H1 (cell line): Measurements from ENCODE around the gene MYO1D. TPM values are rescaled to one million over a fixed set of nuclear protein-coding genes. Genes with fewer than 3 reads are reported as not detected.

Experiments
- CTCF ChIA-PET: fragments of 300-600 bp; sonication (Branson Sonifier 250); formaldehyde crosslinking; loops from one replicate; lab custom pipeline; 2021; ENCODE audit not compliant: partially characterized antibody; lab: Charles Lee
- POLR2A ChIA-PET: fragments of 300-600 bp; sonication (Branson Sonifier 250); formaldehyde crosslinking; loops from one replicate; lab custom pipeline; 2021; ENCODE audit warnings: inconsistent platforms; ENCODE audit not compliant: partially characterized antibody; lab: Charles Lee
- DNase-seq, 2 experiments: peaks; one replicate each; pipeline versions ENCODE4 v3.0.0 to v3.0.0-alpha.2; 2010 to 2022; ENCODE audit warnings: low spot score in 2 of 2, low read depth in 1 of 2, mixed read lengths in 1 of 2
- FAIRE-seq: peaks from 2 replicates; lab custom pipeline; 2011; peaks lifted over from hg19 to GRCh38; lab: Jason Lieb, UNC
- H2AFZ ChIP-seq: 2 replicates; pipeline ENCODE4 v1.8.1; 2012; ENCODE audit warnings: low read length, inconsistent platforms
- H2AK5ac ChIP-seq: 2 replicates; pipeline ENCODE4 v1.6.1; 2013; ENCODE audit warnings: low read depth, low read length
- H2BK120ac ChIP-seq: replicated peaks from 2 replicates; pipeline ENCODE3; 2013; ENCODE audit warnings: low read depth, low read length, inconsistent platforms
- H2BK12ac ChIP-seq: 2 replicates; pipeline ENCODE4 v1.6.1; 2013; ENCODE audit warnings: low read depth, low read length
- H2BK15ac ChIP-seq: 2 replicates; pipeline ENCODE4 v1.6.1; 2013; ENCODE audit warnings: low read length
- H2BK20ac ChIP-seq: 2 replicates; pipeline ENCODE4 v1.6.1; 2013; ENCODE audit warnings: low read length
- H2BK5ac ChIP-seq: 2 replicates; pipeline ENCODE4 v1.6.1; 2013; ENCODE audit warnings: low read depth, low read length
- H3K14ac ChIP-seq: 2 replicates; pipeline ENCODE4 v1.6.1; 2013; ENCODE audit warnings: inconsistent platforms; ENCODE audit not compliant: insufficient read length
- H3K18ac ChIP-seq: 2 replicates; pipeline ENCODE4 v1.6.1; 2013; ENCODE audit warnings: low read length; ENCODE audit errors: extremely low read depth
- H3K23ac ChIP-seq: 2 replicates; pipeline ENCODE4 v1.6.1; 2013; ENCODE audit warnings: inconsistent platforms; ENCODE audit not compliant: insufficient read length
- H3K23me2 ChIP-seq: 2 replicates; pipeline ENCODE4 v1.6.1; 2013; ENCODE audit warnings: low read depth, low read length
- H3K27ac ChIP-seq: 2 replicates; pipeline ENCODE4 v1.6.1; 2011; ENCODE audit warnings: low read depth, low read length, inconsistent platforms
- H3K27me3 ChIP-seq, 4 experiments: replicated peaks in 1 of 4; 1 replicate in 1 of 4; 2 replicates in 3 of 4; pipeline versions ENCODE4 v1.6.1 to v1.8.1; 2011 to 2013; ENCODE audit warnings: low read length in 3 of 4, mild to moderate bottlenecking in 3 of 4, inconsistent platforms in 2 of 4, mixed read lengths in 2 of 4, moderate library complexity in 1 of 4; ENCODE audit not compliant: control insufficient read depth in 3 of 4, insufficient read depth in 3 of 4; ENCODE audit errors: extremely low read depth in 1 of 4
- H3K36me3 ChIP-seq, 4 experiments: 2 replicates each; pipeline versions ENCODE4 v1.6.1 to v1.8.1; 2011 to 2013; ENCODE audit warnings: mild to moderate bottlenecking in 4 of 4, low read length in 3 of 4, moderate library complexity in 2 of 4, control low read depth in 1 of 4, inconsistent platforms in 1 of 4; ENCODE audit not compliant: insufficient read depth in 4 of 4, control insufficient read depth in 2 of 4
- H3K4ac ChIP-seq: replicated peaks from 2 replicates; pipeline ENCODE3; 2013; ENCODE audit warnings: low read length, low read depth, mixed read lengths, inconsistent platforms; ENCODE audit not compliant: insufficient read length
- H3K4me1 ChIP-seq, 4 experiments: replicated peaks in 1 of 4; 1 replicate in 1 of 4; 2 replicates in 3 of 4; pipeline versions ENCODE4 v1.6.1 to v1.8.1; 2011 to 2013; ENCODE audit warnings: low read length in 3 of 4, inconsistent platforms in 2 of 4, mixed read lengths in 1 of 4; ENCODE audit not compliant: insufficient read depth in 4 of 4, control insufficient read depth in 3 of 4
- H3K4me2 ChIP-seq, 2 experiments: 2 replicates each; pipeline versions ENCODE4 v1.6.1 to v1.8.1; 2011 to 2013; ENCODE audit warnings: low read depth in 2 of 2, low read length in 2 of 2, control low read depth in 1 of 2, inconsistent platforms in 1 of 2, mild to moderate bottlenecking in 1 of 2; ENCODE audit not compliant: insufficient read depth in 1 of 2
- H3K4me3 ChIP-seq, 4 experiments: fragments of 200-600, 300-600 bp in 1 of 4; sonication (generic), shearing (Covaris generic), sonication (Bioruptor Twin) in 1 of 4; 2 replicates each; pipeline versions ENCODE4 v1.5.1 to v1.8.1; 2011 to 2016; ENCODE audit warnings: low read length in 4 of 4, low read depth in 3 of 4, control low read depth in 2 of 4, inconsistent platforms in 2 of 4, mild to moderate bottlenecking in 2 of 4, mixed read lengths in 1 of 4, moderate library complexity in 1 of 4; ENCODE audit not compliant: insufficient read depth in 2 of 4; ENCODE audit errors: extremely low read depth in 1 of 4
- H3K56ac ChIP-seq: replicated peaks from 2 replicates; pipeline ENCODE3; 2013; ENCODE audit warnings: low read depth, mild to moderate bottlenecking, mixed read lengths, low read length, inconsistent platforms; ENCODE audit not compliant: insufficient read length
- H3K79me1 ChIP-seq: 2 replicates; pipeline ENCODE4 v1.6.1; 2013; ENCODE audit warnings: low read depth, low read length, control low read depth
- H3K79me2 ChIP-seq, 2 experiments: 2 replicates each; pipeline versions ENCODE4 v1.6.1 to v1.8.1; 2012 to 2013; ENCODE audit warnings: low read length in 2 of 2, mild to moderate bottlenecking in 2 of 2, inconsistent platforms in 1 of 2; ENCODE audit not compliant: insufficient read depth in 2 of 2, control insufficient read depth in 1 of 2
- H3K9ac ChIP-seq, 4 experiments: replicated peaks in 1 of 4; 1 replicate in 1 of 4; 2 replicates in 3 of 4; pipeline versions ENCODE4 v1.6.1 to v1.8.1; 2011 to 2013; ENCODE audit warnings: low read depth in 3 of 4, low read length in 3 of 4, control low read depth in 2 of 4, mild to moderate bottlenecking in 2 of 4, moderate library complexity in 2 of 4, inconsistent platforms in 1 of 4; ENCODE audit errors: extremely low read depth in 1 of 4
- H3K9me3 ChIP-seq, 2 experiments: 2 replicates each; pipeline versions ENCODE4 v1.6.1 to v1.8.1; 2012 to 2013; ENCODE audit warnings: mild to moderate bottlenecking in 2 of 2, moderate library complexity in 2 of 2, control low read depth in 1 of 2, inconsistent platforms in 1 of 2, low read depth in 1 of 2, low read length in 1 of 2, mixed read lengths in 1 of 2; ENCODE audit not compliant: insufficient read depth in 2 of 2
- H4K20me1 ChIP-seq, 2 experiments: replicated peaks in 1 of 2; 2 replicates each; pipeline versions ENCODE3 to v1.8.1; 2011 to 2013; ENCODE audit warnings: inconsistent platforms in 2 of 2, low read length in 2 of 2, mild to moderate bottlenecking in 1 of 2; ENCODE audit not compliant: insufficient read depth in 2 of 2, control insufficient read depth in 1 of 2
- H4K5ac ChIP-seq: 2 replicates; pipeline ENCODE4 v1.6.1; 2013; ENCODE audit warnings: low read length, low read depth, mixed read lengths, inconsistent platforms; ENCODE audit not compliant: insufficient read length
- H4K8ac ChIP-seq: 2 replicates; pipeline ENCODE4 v1.8.0; 2013; ENCODE audit warnings: mild to moderate bottlenecking, moderate library complexity, low read length, inconsistent platforms; ENCODE audit not compliant: insufficient read depth; ENCODE audit errors: extremely low read depth
- H4K91ac ChIP-seq: replicated peaks from 2 replicates; pipeline ENCODE3; 2013; ENCODE audit warnings: low read length, mixed read lengths, inconsistent platforms; ENCODE audit not compliant: insufficient read length
- CREB1 ChIP-seq: IDR thresholded peaks from 2 replicates; pipeline ENCODE4 v1.6.1; 2012; ENCODE audit warnings: inconsistent platforms
- WGBS, 2 experiments: shearing (Covaris generic) in 1 of 2; methylation state at CpG; one replicate each; pipeline versions ENCODE4 v1.1.6 to v1.1.7; 2013 to 2015; ENCODE audit warnings: low lambda C conversion rate in 2 of 2, mixed read lengths in 2 of 2, inconsistent platforms in 1 of 2, low coverage in 1 of 2, missing lambda C conversion rate in 1 of 2; ENCODE audit not compliant: insufficient replicate concordance in 2 of 2, insufficient coverage in 1 of 2, insufficient read length in 1 of 2; ENCODE audit errors: extremely low coverage in 1 of 2, missing lambda C conversion rate in 1 of 2; 5-methylcytosine and 5-hydroxymethylcytosine counted together
- polyA plus RNA-seq, 7 experiments: library from polyadenylated mRNA; depleted of rRNA in 3 of 7; stranded (reverse) in 5 of 7; unstranded in 2 of 7; fragments of >200 nt in 5 of 7; fragments of 200-250 nt in 2 of 7; gene quantifications; 1 replicate in 5 of 7; 2 replicates in 1 of 7; 4 replicates in 1 of 7; pipeline versions ENCODE4 v1.2.1 to v1.2.3, GENCODE V29; 2011 to 2013; ENCODE audit warnings: missing spikeins in 2 of 7, mixed read lengths in 2 of 7
- total RNA-seq: library from RNA; stranded (reverse); fragmentation: NEBNext Ultra II Directional; extraction: Animal tissue kit (Norgen Biotek cat#: 25700); gene quantifications from 2 replicates; pipeline ENCODE4 v1.2.1, GENCODE V29; 2021

Gene MYO1D
- total and polyA plus RNA-seq, 2 of the 8 experiments (the other 6 are each of a cell fraction or from before 2014, with no cell fraction given), result 6.5 to 25.4 TPM

GRCh38 chr17:32629563-32630190 lies 247.2 kb downstream of the MYO1D start:
- no peak overlapping the region for H2BK15ac ChIP-seq
- ChIA-PET POLR2A (no interaction called here), CTCF (interaction anchor here (0.6 kb wide), 1 partner anchor 18 kb away, joined by 3 read pairs; no protein-coding TSS in a partner anchor)
- no peak overlapping the region for H2BK120ac ChIP-seq
- H3K79me1 ChIP-seq, result no peaks in the 10 kb centered on the region
- H3K27me3 ChIP-seq, result no peaks in the 10 kb centered on the region; a peak in 1 of 7 replicates
- WGBS, 2 experiments, result 91% methylated on average over 10 of the region's 11 CpGs; no CpG with 5 or more reads in 1 of the 2 experiments
- no peaks in the 10 kb centered on the region for H3K23me2 ChIP-seq
- H3K23ac ChIP-seq, result no peak overlapping the region
- no peak overlapping the region for H2BK12ac ChIP-seq
- TF ChIP-seq CREB1, result no peak
- H3K4me2 ChIP-seq, result no peak overlapping the region
- FAIRE-seq, result no peak
- H4K8ac ChIP-seq, result no peak overlapping the region
- H3K27ac ChIP-seq, result no peak overlapping the region
- no peak overlapping the region for H3K18ac ChIP-seq
- no peak overlapping the region for H4K91ac ChIP-seq
- no peak overlapping the region for H3K4me3 ChIP-seq
- peaks cover 0 to 3% (median 1%) of the 10 kb centered on the region in 4 experiments; a peak in 2 of 7 replicates for H3K4me1 ChIP-seq
- H3K14ac ChIP-seq, result no peak overlapping the region
- H3K79me2 ChIP-seq, result no peaks in the 10 kb centered on the region
- no peak overlapping the region for H2BK5ac ChIP-seq
- no peak for DNase-seq
- no peaks in the 10 kb centered on the region for H4K20me1 ChIP-seq
- no peak overlapping the region for H2BK20ac ChIP-seq
- no peak overlapping the region for H4K5ac ChIP-seq
- H3K56ac ChIP-seq, result no peak overlapping the region
- no peak overlapping the region for H2AFZ ChIP-seq
- no peaks in the 10 kb centered on the region for H3K36me3 ChIP-seq
- no peak overlapping the region for H3K9ac ChIP-seq
- no peak overlapping the region for H3K4ac ChIP-seq
- H2AK5ac ChIP-seq, result no peak overlapping the region
- no peaks in the 10 kb centered on the region for H3K9me3 ChIP-seq
